Small intestine (tissue), 7 donors: ENCODE data around the gene AQP6. TPM values are rescaled to one million over a fixed set of nuclear protein-coding genes. Genes with fewer than 3 reads are reported as not detected.

Experiments used
- DNase-seq, 2 donors: peaks; one replicate each; pipeline versions ENCODE4 v3.0.0 to v3.0.0-alpha.2; 2013
- FAIRE-seq: peaks from 2 replicates; lab custom pipeline; 2012; peaks lifted over from hg19 to GRCh38; lab: Jason Lieb, UNC
- H3K27ac ChIP-seq, 3 donors: one replicate each; pipeline ENCODE4 v1.5.1; 2013; ENCODE audit warnings: low read length in 2 of 3, mild to moderate bottlenecking in 2 of 3, control low read depth in 1 of 3, inconsistent platforms in 1 of 3, low read depth in 1 of 3, moderate library complexity in 1 of 3
- H3K27me3 ChIP-seq, 3 donors: one replicate each; pipeline ENCODE4 v1.6.1; 2013; ENCODE audit warnings: low read length in 3 of 3, inconsistent platforms in 1 of 3; ENCODE audit not compliant: control insufficient read depth in 3 of 3, insufficient read depth in 3 of 3
- H3K36me3 ChIP-seq, 3 donors: one replicate each; pipeline ENCODE4 v1.6.1; 2013; ENCODE audit warnings: low read length in 3 of 3, inconsistent platforms in 1 of 3, low read depth in 1 of 3, mild to moderate bottlenecking in 1 of 3, moderate library complexity in 1 of 3; ENCODE audit not compliant: control insufficient read depth in 3 of 3, insufficient read depth in 2 of 3
- H3K4me1 ChIP-seq, 3 donors: one replicate each; pipeline ENCODE4 v1.6.1; 2013; ENCODE audit warnings: low read length in 2 of 3, inconsistent platforms in 1 of 3, low read depth in 1 of 3, mild to moderate bottlenecking in 1 of 3, moderate library complexity in 1 of 3; ENCODE audit not compliant: control insufficient read depth in 3 of 3, insufficient read depth in 2 of 3
- H3K4me3 ChIP-seq, 3 donors: one replicate each; pipeline ENCODE4 v1.5.1; 2013; ENCODE audit warnings: low read length in 3 of 3, control low read depth in 1 of 3, inconsistent platforms in 1 of 3, low read depth in 1 of 3, mild to moderate bottlenecking in 1 of 3, moderate library complexity in 1 of 3
- H3K9me3 ChIP-seq, 2 donors: one replicate each; pipeline ENCODE4 v1.6.1; 2013; ENCODE audit warnings: low read depth in 1 of 2, low read length in 1 of 2; ENCODE audit not compliant: control insufficient read depth in 2 of 2, insufficient read depth in 1 of 2
- WGBS, 3 donors: extraction: QIAGEN DNeasy Blood & Tissue Kit; methylation state at CpG; one replicate each; pipeline ENCODE4 v1.1.7; 2013; 5-methylcytosine and 5-hydroxymethylcytosine counted together
- polyA plus RNA-seq, 4 donors: library from polyadenylated mRNA; stranded (reverse) in 3 of 4; unstranded in 1 of 4; fragments of 200-250 nt in 3 of 4; fragments of 120-200 nt in 1 of 4; gene quantifications; one replicate each; pipeline versions ENCODE4 v1.2.1 to v1.2.3, GENCODE V29; 2013
- donor health status: healthy with polysubstance abuse.
- donor health status: control.
- donor health status: control.
- donor health status: Bipolar disorder and iron deficiency.
- donor health status: healthy.

The AQP6 gene
- polyA plus RNA-seq, 4 donors = 0.09 to 0.31 TPM; not detected in 2

- 5 to 61% (median 14%) methylated on average over 1 of the region's 1 CpG for WGBS, 3 donors
- Histone ChIP-seq H3K4me1 (no peaks in the 10 kb centered on the region), H3K9me3 (no peaks in the 10 kb centered on the region), H3K27me3 (peaks cover 0 to 44% (median 24%) of the 10 kb centered on the region in 3 donors), H3K4me3 (no peak overlapping the region), H3K27ac (no peak overlapping the region), H3K36me3 (no peaks in the 10 kb centered on the region)
- FAIRE-seq (no peak), DNase-seq (no peak)
Measured at GRCh38 chr12:49952391-49953055, 20.2 kb upstream of the AQP6 start.

DNA sequence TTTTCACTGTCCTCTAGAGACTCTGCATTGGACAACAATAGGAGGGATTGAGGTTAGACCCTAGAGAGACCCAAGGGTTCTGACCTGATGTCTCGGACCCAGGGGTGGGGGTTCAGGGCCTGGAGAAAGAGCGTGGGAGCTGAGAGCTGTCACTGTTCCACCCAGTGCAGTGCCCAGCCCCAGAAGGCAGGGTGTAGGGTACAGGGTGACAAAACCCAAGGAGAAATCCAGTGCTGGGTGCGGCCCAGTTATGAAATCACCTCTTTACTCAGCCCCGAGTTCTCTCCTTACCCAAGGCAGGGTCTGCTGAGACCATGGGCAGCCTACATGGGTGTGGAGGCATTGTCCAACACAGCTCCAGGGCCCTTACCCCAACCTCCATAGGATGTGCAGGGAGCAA lies 19.6 kb upstream of the AQP6 start:
- FAIRE-seq (no peak), DNase-seq (no peak)
- H3K4me3 ChIP-seq = no peak overlapping the region
- H3K27me3 ChIP-seq = peaks cover 0 to 50% (median 24%) of the 10 kb centered on the region in 3 donors
- WGBS, 3 donors = 67 to 84% (median 75%) methylated on average over 4 of the region's 4 CpGs
- H3K9me3 ChIP-seq = no peaks in the 10 kb centered on the region
- H3K4me1 ChIP-seq = no peaks in the 10 kb centered on the region
- no peak overlapping the region for H3K27ac ChIP-seq
- no peaks in the 10 kb centered on the region for H3K36me3 ChIP-seq

DNA sequence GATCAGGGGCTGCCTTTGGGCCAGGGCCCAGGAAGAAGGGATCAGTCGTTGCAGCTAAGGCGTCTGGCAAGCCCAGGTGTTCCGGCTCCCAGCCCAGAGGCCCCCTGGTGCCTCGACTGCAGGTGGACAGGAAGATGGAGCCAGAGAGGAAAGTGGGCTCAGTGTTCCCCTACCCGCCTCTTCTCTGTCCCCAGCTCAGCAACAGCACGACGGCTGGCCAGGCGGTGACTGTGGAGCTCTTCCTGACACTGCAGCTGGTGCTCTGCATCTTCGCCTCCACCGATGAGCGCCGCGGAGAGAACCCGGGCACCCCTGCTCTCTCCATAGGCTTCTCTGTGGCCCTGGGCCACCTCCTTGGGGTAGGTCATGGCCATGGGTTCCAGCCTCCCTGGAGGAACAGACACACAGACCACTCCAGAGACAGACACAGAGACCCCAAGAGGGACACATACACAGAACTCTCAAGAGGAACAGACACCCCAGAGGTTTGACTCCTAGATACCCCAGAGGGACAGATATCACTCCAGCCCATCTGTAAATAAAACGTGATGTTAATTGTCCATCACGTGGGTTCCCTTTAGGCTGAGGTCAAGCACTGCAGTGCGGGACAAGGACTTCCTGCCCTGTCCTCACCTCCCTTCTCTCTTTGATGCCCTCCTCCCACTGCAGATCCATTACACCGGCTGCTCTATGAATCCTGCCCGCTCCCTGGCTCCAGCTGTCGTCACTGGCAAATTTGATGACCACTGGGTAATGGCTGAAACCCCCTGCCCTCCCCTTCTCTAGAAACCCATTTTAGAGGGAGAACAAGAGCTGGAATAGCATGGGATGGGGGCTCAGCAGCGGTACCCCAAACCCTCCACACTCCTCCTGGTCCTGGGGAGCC lies 18.5 kb upstream of the AQP6 start:
- Histone ChIP-seq H3K27ac (no peak overlapping the region), H3K36me3 (no peaks in the 10 kb centered on the region), H3K4me3 (no peak overlapping the region), H3K4me1 (no peaks in the 10 kb centered on the region), H3K27me3 (peaks cover 0 to 61% (median 28%) of the 10 kb centered on the region in 3 donors), H3K9me3 (no peaks in the 10 kb centered on the region)
- FAIRE-seq (no peak), DNase-seq (no peak)
- WGBS, 3 donors = 72 to 78% (median 76%) methylated on average over 18 to 21 of the region's 21 CpGs

DNA sequence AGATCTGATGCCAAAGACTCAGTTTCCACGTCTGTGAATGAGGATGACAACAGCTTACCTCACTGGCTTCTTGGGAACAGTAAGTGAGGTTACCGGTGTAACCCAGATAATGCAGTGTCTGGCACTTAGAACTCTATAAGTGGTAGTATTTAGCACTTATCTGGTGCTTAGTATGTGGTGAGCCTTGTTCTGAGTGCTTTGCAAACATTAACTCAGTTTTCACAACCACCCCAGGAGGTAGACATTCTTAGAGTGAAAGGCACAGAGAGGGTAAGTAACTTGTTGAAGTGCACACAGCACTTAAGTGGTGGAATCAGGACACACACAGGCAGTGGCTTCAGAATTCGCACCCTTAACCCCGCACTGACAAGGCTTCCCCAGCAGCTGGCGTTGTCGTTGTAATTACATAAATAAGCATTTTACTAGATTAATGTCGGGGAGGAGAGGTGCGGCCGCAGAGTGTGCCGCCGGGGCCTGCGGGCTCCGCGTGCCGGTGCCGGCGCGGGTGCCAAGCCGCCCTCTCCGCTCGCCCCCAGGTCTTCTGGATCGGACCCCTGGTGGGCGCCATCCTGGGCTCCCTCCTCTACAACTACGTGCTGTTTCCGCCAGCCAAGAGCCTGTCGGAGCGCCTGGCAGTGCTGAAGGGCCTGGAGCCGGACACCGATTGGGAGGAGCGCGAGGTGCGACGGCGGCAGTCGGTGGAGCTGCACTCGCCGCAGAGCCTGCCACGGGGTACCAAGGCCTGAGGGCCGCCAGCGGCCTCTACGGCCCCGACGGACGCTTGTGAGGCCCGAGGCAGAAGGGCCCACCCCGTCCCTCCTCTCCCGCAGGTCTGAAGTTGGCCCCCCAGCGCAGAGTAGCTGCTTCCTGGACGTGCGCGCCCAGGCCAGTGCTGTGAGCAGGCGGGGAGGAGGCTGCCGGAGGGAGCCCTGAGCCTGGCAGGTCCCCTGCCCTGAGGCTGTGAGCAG lies 17.6 kb upstream of the AQP6 start:
- WGBS, 3 donors = 35 to 55% (median 51%) methylated on average over 49 to 53 of the region's 53 CpGs

DNA sequence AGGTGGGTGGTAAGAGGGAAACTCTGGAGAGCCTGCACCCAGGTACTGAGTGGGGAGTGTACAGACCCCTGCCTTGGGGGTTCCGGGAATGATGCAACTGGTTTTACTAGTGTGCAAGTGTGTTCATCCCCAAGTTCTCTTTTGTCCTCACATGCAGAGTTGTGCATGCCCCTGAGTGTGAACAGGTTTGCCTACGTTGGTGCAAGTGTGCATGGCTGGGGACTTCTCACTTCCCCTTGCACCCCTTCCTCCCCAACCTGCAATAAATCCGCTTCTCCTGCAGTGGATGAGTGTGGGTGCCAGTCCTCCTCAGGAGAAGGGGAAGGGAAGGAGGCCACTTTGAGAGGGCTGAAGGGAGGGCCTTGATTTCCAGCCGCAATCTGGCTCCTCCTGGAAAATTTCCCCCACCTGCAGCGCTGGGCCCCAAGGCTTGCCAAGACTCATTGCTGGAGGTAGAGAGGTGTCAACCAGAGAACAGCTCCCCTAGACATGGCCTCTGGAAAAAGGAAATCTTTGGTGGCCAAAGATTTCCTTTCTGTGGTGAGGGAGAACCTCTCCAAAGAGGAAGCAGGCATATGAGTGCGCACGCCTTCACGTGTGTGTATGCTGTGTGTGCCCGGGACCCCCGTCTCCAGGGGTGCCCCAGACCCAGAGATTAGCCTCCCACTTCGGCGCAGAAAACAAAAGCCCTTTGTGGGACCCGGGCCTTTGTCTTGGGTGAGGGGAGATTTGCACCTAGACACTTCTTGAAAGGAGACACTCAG lies 16.7 kb upstream of the AQP6 start:
- no peak for DNase-seq
- H3K4me1 ChIP-seq = peaks cover 0 to 2% (median 0%) of the 10 kb centered on the region in 3 donors
- no peak for FAIRE-seq
- no peak overlapping the region for H3K27ac ChIP-seq
- peaks cover 0 to 79% (median 44%) of the 10 kb centered on the region in 3 donors for H3K27me3 ChIP-seq
- H3K4me3 ChIP-seq = no peak overlapping the region
- no peaks in the 10 kb centered on the region for H3K36me3 ChIP-seq
- no peaks in the 10 kb centered on the region for H3K9me3 ChIP-seq
- 54 to 61% (median 56%) methylated on average over 13 of the region's 13 CpGs for WGBS, 3 donors

More for the DNA sequence above, 17.6 kb upstream of the AQP6 start:
- DNase-seq (no peak), FAIRE-seq (no peak)
- Histone ChIP-seq H3K27ac (no peak overlapping the region), H3K9me3 (no peaks in the 10 kb centered on the region), H3K27me3 (peaks cover 0 to 70% (median 35%) of the 10 kb centered on the region in 3 donors), H3K4me3 (no peak overlapping the region), H3K4me1 (peaks cover 0 to 2% (median 0%) of the 10 kb centered on the region in 3 donors), H3K36me3 (no peaks in the 10 kb centered on the region)

DNA sequence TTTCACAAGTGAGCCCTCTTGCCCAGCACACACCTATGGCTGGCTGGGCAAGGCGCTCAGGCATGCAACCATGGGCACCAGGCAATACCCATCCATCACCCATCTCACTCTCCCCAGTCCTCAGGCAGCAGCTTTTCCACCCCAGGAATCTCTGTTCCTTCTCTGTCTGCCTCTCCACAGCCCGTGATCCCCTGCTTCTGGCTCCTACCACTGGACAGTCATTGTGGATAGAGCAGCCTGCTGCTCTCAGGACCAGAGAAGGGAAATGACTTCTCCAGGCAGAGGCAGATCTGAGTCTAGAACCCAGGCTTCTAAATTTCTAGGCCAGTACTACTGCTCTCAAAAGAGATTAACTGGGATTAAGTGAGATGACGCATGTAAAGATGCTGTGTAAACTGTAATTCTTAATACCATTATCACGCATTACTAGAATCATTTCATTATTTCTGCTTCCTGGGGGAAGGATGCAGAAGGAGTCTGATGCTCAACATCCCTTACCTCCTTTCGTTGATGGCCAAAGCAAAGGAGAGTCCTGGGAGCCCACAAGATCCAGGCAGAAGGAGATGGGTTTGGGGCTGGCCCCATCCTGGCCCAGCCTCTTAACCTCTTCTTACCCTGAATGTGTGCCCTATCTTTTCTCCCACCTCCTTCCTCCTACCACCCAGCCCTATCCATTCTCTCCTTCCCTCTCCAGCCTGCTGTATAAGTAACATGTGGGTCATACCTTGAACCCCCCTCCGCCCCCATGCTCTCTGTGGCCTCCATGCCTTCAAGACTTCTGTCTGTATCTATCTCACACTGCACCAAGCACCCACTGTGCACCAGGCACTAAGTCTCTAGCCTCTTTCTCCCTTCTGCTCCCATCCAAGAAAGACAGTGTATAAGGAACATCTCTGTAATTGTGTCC lies 15.8 kb upstream of the AQP6 start:
- peaks cover 3 to 84% (median 44%) of the 10 kb centered on the region in 3 donors for H3K27me3 ChIP-seq
- no peaks in the 10 kb centered on the region for H3K36me3 ChIP-seq
- H3K27ac ChIP-seq = no peak overlapping the region
- 78 to 86% (median 86%) methylated on average over 6 of the region's 6 CpGs for WGBS, 3 donors
- peaks cover 0 to 2% (median 0%) of the 10 kb centered on the region in 3 donors for H3K4me1 ChIP-seq
- no peak overlapping the region for H3K4me3 ChIP-seq
- FAIRE-seq = no peak
- H3K9me3 ChIP-seq = no peaks in the 10 kb centered on the region
- no peak for DNase-seq

DNA sequence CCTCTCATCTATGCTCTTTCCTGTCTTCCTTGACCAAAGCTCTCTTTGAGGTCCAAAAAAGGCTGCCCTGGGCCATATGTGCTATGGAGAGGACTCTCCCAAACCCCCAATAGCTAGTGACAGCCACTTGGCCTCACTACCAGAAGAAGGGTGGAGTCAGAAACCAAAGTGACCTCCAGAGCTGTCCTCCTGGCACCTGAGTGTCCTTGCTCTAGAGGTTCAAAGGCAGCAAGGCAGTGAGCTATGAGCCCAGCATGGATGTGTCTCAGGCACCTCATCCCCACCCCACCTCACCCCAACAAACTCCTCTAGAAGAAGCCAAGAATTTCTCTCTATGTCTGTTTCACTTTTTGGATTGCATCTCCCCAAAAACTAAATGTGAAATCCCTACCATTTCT lies 15.2 kb upstream of the AQP6 start:
- no peak overlapping the region for H3K4me3 ChIP-seq
- H3K36me3 ChIP-seq = no peaks in the 10 kb centered on the region
- H3K27ac ChIP-seq = no peak overlapping the region
- DNase-seq (no peak), FAIRE-seq (no peak)
- H3K27me3 ChIP-seq = peaks cover 7 to 90% (median 44%) of the 10 kb centered on the region in 3 donors
- peaks cover 0 to 2% (median 0%) of the 10 kb centered on the region in 3 donors for H3K4me1 ChIP-seq
- no peaks in the 10 kb centered on the region for H3K9me3 ChIP-seq
